Ecto neural progenitor cell (in vitro differentiated cells): Measurements from ENCODE around the gene PNPO.

Experiments used
- DNase-seq: peaks from one replicate; pipeline ENCODE4 v3.0.0-alpha.2; 2018; ENCODE audit warnings: low spot score

The PNPO gene

GRCh38 chr17:47949946-47950345 lies 8.6 kb downstream of the PNPO start:
- no peak for DNase-seq

- no peak for DNase-seq
These were observed 9.1 kb downstream of the PNPO start for GRCh38 chr17:47950448-47950847.

GRCh38 chr17:47952171-47953021 lies 11.0 kb downstream of the PNPO start:
- no peak for DNase-seq

GRCh38 chr17:47953909-47954308 lies 12.5 kb downstream of the PNPO start:
- DNase-seq: no peak

- no peak for DNase-seq
These were observed 14.4 kb downstream of the PNPO start for GRCh38 chr17:47955497-47956461.

GRCh38 chr17:47956791-47957590 lies 15.6 kb downstream of the PNPO start:
- DNase-seq: no peak

GRCh38 chr17:47957591-47958490 lies 16.5 kb downstream of the PNPO start, which contains the start of gene PRR15L:
TSS of gene PRR15L (minus strand) at chr17:47957883. CDS start at chr17:47953234, 4,649 bp downstream.
- no peak for DNase-seq

- no peak for DNase-seq
These were observed 18.7 kb downstream of the PNPO start for GRCh38 chr17:47959825-47960655.

- no peak for DNase-seq
These were observed 20.0 kb downstream of the PNPO start for GRCh38 chr17:47961406-47961805.

- no peak for DNase-seq
These were observed 21.5 kb downstream of the PNPO start for GRCh38 chr17:47962901-47963300.

GRCh38 chr17:47964856-47965255 lies 23.5 kb downstream of the PNPO start:
- DNase-seq: no peak

- no peak for DNase-seq
These were observed 24.7 kb downstream of the PNPO start for GRCh38 chr17:47966079-47966519.

- no peak for DNase-seq
These were observed 26.4 kb downstream of the PNPO start for GRCh38 chr17:47967607-47968252.

GRCh38 chr17:47968836-47969235 lies 27.5 kb downstream of the PNPO start:
- no peak for DNase-seq

- no peak for DNase-seq
These were observed 28.8 kb downstream of the PNPO start for GRCh38 chr17:47969930-47970724.

- DNase-seq: peak; percentile 100
These were observed 29.5 kb downstream of the PNPO start, which contains the start of gene CDK5RAP3 for GRCh38 chr17:47970725-47971499. TSS of gene CDK5RAP3 (plus strand) at chr17:47971113. CDS start at chr17:47971147, 34 bp downstream.

GRCh38 chr17:47973541-47973940 lies 32.2 kb downstream of the PNPO start:
- no peak for DNase-seq
